Calu3 (cell line): ENCODE data around the gene TMEM232. TPM values are rescaled to one million over a fixed set of nuclear protein-coding genes. Genes with fewer than 3 reads are reported as not detected.

ENCODE experiments used
- BruUV-seq: library from RNA; stranded (reverse); fragments of 400-500 nt; replicated peaks from 2 replicates; lab custom pipeline; 2021; lab: Mats Ljungman, UMichigan
- CTCF ChIA-PET: fragments of 300-600 bp; sonication (Branson Sonifier 250); formaldehyde crosslinking; loops from one replicate; lab custom pipeline; 2022; ENCODE audit warnings: antibody characterized with exemption; lab: Charles Lee
- DNase-seq: peaks from one replicate; pipeline ENCODE4 v3.0.0; 2022
- H3K27ac Mint-ChIP-seq: one replicate; pipeline ENCODE4 v1.8.0; 2022; ENCODE audit warnings: mixed read lengths; ENCODE audit not compliant: unreplicated experiment
- H3K27me3 Mint-ChIP-seq: one replicate; pipeline ENCODE4 v1.8.0; 2022; ENCODE audit warnings: mixed read lengths; ENCODE audit not compliant: unreplicated experiment
- H3K36me3 Mint-ChIP-seq: one replicate; pipeline ENCODE4 v1.8.0; 2022; ENCODE audit warnings: mild to moderate bottlenecking, moderate library complexity, mixed read lengths; ENCODE audit not compliant: insufficient read depth, unreplicated experiment
- H3K4me1 Mint-ChIP-seq: one replicate; pipeline ENCODE4 v1.8.0; 2022; ENCODE audit warnings: mild to moderate bottlenecking, low read depth, mixed read lengths; ENCODE audit not compliant: unreplicated experiment
- H3K4me3 Mint-ChIP-seq: one replicate; pipeline ENCODE4 v1.8.0; 2022; ENCODE audit warnings: mild to moderate bottlenecking, low read depth, moderate library complexity, mixed read lengths; ENCODE audit not compliant: unreplicated experiment
- H3K9me3 Mint-ChIP-seq: one replicate; pipeline ENCODE4 v1.8.0; 2022; ENCODE audit warnings: low read depth, mixed read lengths; ENCODE audit not compliant: unreplicated experiment
- CTCF ChIP-seq: fragments of 200-600 bp; IDR thresholded peaks from one replicate; pipeline ENCODE4 v1.8.0; 2022; ENCODE audit warnings: antibody characterized with exemption; ENCODE audit not compliant: unreplicated experiment
- intact Hi-C: fragments of 100-400 bp; cut with micrococcal nuclease; formaldehyde crosslinking; loops from one replicate; pipeline ENCODE4 v1.10.0; 2022; ENCODE audit not compliant: unreplicated experiment
- total RNA-seq: library from RNA; stranded (reverse); gene quantifications from 2 replicates; pipeline ENCODE4 v1.2.3, GENCODE V29; 2022

The TMEM232 gene
- total RNA-seq, 1 experiment from 2014 or later, result 1.6 TPM

GRCh38 chr5:110572729-110573128 is 153.7 kb downstream of the TMEM232 start:
- CTCF ChIA-PET, result no interaction called here
- Mint-ChIP-seq H3K4me3 (no peak overlapping the region), H3K36me3 (no peaks in the 10 kb centered on the region), H3K27ac (no peak overlapping the region), H3K9me3 (peaks cover 5% of the 10 kb centered on the region), H3K27me3 (no peaks in the 10 kb centered on the region), H3K4me1 (no peaks in the 10 kb centered on the region)
- no peak for TF ChIP-seq CTCF
- BruUV-seq, result no TSS peak
- no peak for DNase-seq
- intact Hi-C loops, result no loop called here

DNA sequence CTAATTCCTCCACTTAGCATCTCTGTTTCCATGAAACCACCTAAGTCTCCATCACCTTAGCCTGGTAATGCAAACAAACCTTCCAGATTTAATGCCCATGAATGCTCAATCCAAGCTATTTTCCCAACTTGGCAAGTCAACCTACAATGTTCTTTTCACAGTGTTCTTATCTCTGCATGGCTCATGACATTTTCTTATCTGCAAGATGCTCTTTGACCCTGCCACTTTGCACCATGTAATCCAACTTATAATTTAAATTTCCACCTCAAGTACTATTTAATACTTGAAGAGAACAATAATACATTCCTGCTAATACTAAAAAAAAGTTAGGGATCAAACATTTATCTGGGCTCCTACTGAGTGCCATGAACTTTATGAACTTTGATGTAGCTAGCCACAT is 164.3 kb downstream of the TMEM232 start:
- no TSS peak for BruUV-seq
- TF ChIP-seq CTCF, result no peak
- no peaks in the 10 kb centered on the region for H3K4me1 Mint-ChIP-seq
- H3K4me3 Mint-ChIP-seq, result no peak overlapping the region
- CTCF ChIA-PET, result no interaction called here
- H3K27me3 Mint-ChIP-seq, result no peaks in the 10 kb centered on the region
- intact Hi-C loops, result no loop called here
- no peaks in the 10 kb centered on the region for H3K36me3 Mint-ChIP-seq
- no peak overlapping the region for H3K27ac Mint-ChIP-seq
- peaks cover 16% of the 10 kb centered on the region for H3K9me3 Mint-ChIP-seq
- no peak for DNase-seq

DNA sequence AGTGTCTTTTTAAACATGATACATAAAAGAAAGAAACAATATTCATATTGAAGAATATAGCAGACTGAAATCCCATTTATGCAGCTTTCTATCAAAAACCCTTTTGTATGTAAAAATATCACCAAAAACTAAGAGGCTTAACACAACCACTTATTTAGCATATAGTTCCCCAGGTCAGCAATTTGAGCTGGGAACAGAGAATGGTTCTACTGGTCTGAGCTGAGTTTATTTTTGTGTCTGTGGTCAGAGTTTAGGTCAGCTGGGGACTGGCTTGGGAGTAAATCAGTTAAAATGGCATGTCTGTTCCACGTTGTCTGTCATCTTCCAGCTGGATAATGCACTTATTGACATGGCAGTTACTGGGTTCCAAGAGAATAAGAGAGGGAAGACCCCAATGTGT is 165.0 kb downstream of the TMEM232 start:
- Mint-ChIP-seq H3K36me3 (no peaks in the 10 kb centered on the region), H3K9me3 (peaks cover 13% of the 10 kb centered on the region), H3K4me3 (no peak overlapping the region), H3K27ac (no peak overlapping the region), H3K27me3 (no peaks in the 10 kb centered on the region), H3K4me1 (no peaks in the 10 kb centered on the region)
- BruUV-seq, result no TSS peak
- CTCF ChIA-PET, result no interaction called here
- TF ChIP-seq CTCF, result no peak
- intact Hi-C loops, result no loop called here
- DNase-seq, result no peak

GRCh38 chr5:110549301-110549700 is 177.2 kb downstream of the TMEM232 start:
- Mint-ChIP-seq H3K4me1 (no peaks in the 10 kb centered on the region), H3K4me3 (no peak overlapping the region), H3K27ac (no peak overlapping the region), H3K9me3 (no peaks in the 10 kb centered on the region), H3K36me3 (no peaks in the 10 kb centered on the region), H3K27me3 (no peaks in the 10 kb centered on the region)
- CTCF ChIA-PET, result no interaction called here
- no peak for TF ChIP-seq CTCF
- no peak for DNase-seq
- BruUV-seq, result no TSS peak
- intact Hi-C loops, result no loop called here
